Activated CD8-positive, alpha-beta memory T cell treated with anti-CD3 and anti-CD28 coated beads, Interleukin-2, amount 50 U/mL, for 4 hours (primary cell): ENCODE data around the gene AGT.

Source experiments
- DNase-seq: peaks from one replicate; pipeline ENCODE4 v3.0.0-alpha.2; 2020

Gene AGT

GRCh38 chr1:230713915-230714764, at the start of gene AGT:
Gene AGT, minus strand, starts transcription at chr1:230714122. Its CDS starts 3,299 bp downstream, at chr1:230710823.
- no peak for DNase-seq

- DNase-seq = no peak
Observed at GRCh38 chr1:230761443-230762167, 47.7 kb upstream of the AGT start.

- DNase-seq = no peak
Observed at GRCh38 chr1:230760360-230760827, 46.5 kb upstream of the AGT start.

- DNase-seq = no peak
Observed at GRCh38 chr1:230759369-230760065, 45.6 kb upstream of the AGT start.

- DNase-seq = no peak
Observed at GRCh38 chr1:230758709-230759368, 44.9 kb upstream of the AGT start.

GRCh38 chr1:230757856-230758708, 44.2 kb upstream of the AGT start:
- no peak for DNase-seq

- DNase-seq = no peak
Observed at GRCh38 chr1:230754796-230755195, 40.9 kb upstream of the AGT start.

- DNase-seq = no peak
Observed at GRCh38 chr1:230753586-230754251, 39.8 kb upstream of the AGT start.

- no peak for DNase-seq
Observed at GRCh38 chr1:230753191-230753585, 39.3 kb upstream of the AGT start.

- no peak for DNase-seq
Observed at GRCh38 chr1:230752407-230752806, 38.5 kb upstream of the AGT start.

- DNase-seq = no peak
Observed at GRCh38 chr1:230750986-230751625, 37.2 kb upstream of the AGT start.

GRCh38 chr1:230750576-230750975, 36.7 kb upstream of the AGT start:
- no peak for DNase-seq

- no peak for DNase-seq
Observed at GRCh38 chr1:230749635-230750034, 35.7 kb upstream of the AGT start.

GRCh38 chr1:230749150-230749549, 35.2 kb upstream of the AGT start:
- no peak for DNase-seq

GRCh38 chr1:230747890-230748800, 34.2 kb upstream of the AGT start:
- DNase-seq = no peak

GRCh38 chr1:230747127-230747730, 33.3 kb upstream of the AGT start, which contains the start of gene CAPN9:
Gene CAPN9, plus strand, starts transcription at chr1:230747388. Its CDS starts 109 bp downstream, at chr1:230747497.
- no peak for DNase-seq

GRCh38 chr1:230746617-230747016, 32.7 kb upstream of the AGT start:
- no peak for DNase-seq

- no peak for DNase-seq
Observed at GRCh38 chr1:230745071-230745470, 31.1 kb upstream of the AGT start.

GRCh38 chr1:230744382-230744781, 30.5 kb upstream of the AGT start:
- DNase-seq = no peak
